HG03097 (cell line): ENCODE data around the gene LGALS8.
"Not testable (repeated sequence)": the region's sequence is repeated elsewhere in the genome, so short reads cannot be mapped to it uniquely, and the experiment has no call there.

Experiments
- ATAC-seq: cut with Tn5 transposase; IDR thresholded peaks from one replicate; pipeline ENCODE4 v1.9.1; 2021; ENCODE audit not compliant: unreplicated experiment, low FRiP score

LGALS8 gene

GRCh38 chr1:236580404-236580803 lies 56.6 kb downstream of the LGALS8 start:
- ATAC-seq = not testable (repeated sequence)

GRCh38 chr1:236581528-236581927 lies 57.7 kb downstream of the LGALS8 start:
- no peak for ATAC-seq

GRCh38 chr1:236589531-236589930 lies 65.7 kb downstream of the LGALS8 start:
- no peak for ATAC-seq

GRCh38 chr1:236590553-236591150 lies 66.9 kb downstream of the LGALS8 start:
- ATAC-seq = no peak

GRCh38 chr1:236602171-236602570 lies 78.4 kb downstream of the LGALS8 start:
- ATAC-seq = no peak
